Activated naive CD8-positive, alpha-beta T cell treated with anti-CD3 and anti-CD28 coated beads, Interleukin-2, amount 50 U/mL, for 16 hours (primary cell): ENCODE data around the gene FBXL3.
A peak's percentile ranks its signal among the peaks of the same experiment; 100 is the strongest.
"Not testable (repeated sequence)": the region's sequence is repeated elsewhere in the genome, so short reads cannot be mapped to it uniquely, and the experiment has no call there.

Experiments used
- DNase-seq: peaks from one replicate; pipeline ENCODE4 v3.0.0-alpha.2; 2020; ENCODE audit warnings: low read depth, low spot score

Gene FBXL3

DNA sequence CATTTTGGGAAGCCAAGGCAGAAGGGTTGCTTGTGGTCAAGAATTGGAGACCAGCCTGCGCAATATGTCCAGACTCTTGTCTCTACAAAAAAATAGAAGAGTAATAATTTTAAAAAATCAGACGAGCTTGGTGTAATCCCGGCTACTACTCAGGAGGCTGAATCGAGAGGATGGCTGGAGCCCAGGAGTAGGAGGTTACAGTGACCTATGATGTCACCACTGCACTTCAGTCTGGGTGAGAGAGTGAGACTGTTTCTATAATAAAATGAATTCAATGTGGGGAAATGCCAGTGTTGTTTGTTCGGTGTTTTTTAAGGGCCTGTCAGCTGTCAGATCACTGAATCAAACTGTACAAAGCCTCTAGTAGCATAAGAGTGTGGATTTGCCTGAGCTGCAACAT lies 1.2 kb upstream of the FBXL3 start:
- DNase-seq: no peak

DNA sequence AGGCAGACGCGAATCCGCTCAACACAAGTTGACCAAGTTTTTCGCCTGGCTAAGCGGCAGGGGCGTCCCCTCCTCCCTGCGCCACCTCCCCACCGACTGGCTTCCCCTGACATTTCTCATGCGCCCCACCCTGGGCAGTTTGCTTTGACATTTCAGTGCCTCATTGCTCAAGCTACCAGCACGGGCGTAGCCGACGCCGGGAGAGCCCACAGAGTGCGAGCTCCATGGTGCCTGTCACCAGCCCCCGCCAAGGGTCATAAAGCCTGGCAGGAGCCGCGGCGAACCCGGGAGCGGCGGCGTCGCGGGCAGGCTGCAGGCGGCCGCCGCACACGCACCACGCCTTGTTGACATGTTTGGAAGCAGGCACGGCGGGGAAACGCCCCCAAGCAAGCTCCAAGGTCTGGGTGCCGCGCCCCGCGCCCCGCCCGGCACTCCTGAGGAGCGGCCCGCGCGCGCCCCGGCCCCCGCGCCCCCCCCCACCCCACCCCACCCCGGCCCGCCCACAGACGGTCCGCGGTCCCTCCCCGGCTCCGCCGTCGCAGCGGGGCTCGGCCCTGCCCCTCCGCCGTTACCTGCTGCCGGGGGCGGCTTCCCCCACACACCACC lies 601 bp downstream of the FBXL3 start:
- DNase-seq: peak; percentile 6

DNA sequence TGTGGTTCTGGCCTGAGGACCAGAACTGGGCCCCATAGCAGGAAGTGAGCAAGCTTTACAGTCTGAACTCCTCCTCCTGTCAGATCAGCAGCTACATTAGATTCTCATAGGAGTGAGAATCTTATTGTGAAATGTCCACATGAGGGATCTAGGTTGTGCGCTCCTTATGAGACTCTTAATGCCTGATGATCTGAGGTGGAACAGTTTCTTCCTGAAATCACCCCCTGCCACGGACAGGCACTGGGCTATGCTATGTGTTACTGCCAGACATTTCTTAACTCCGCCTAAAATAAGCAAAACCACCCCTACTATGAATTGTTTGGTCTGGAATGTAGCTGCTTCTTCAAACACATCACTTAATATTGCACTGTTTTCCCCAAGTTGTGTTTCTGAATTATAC lies 4.6 kb downstream of the FBXL3 start:
- DNase-seq: no peak

DNA sequence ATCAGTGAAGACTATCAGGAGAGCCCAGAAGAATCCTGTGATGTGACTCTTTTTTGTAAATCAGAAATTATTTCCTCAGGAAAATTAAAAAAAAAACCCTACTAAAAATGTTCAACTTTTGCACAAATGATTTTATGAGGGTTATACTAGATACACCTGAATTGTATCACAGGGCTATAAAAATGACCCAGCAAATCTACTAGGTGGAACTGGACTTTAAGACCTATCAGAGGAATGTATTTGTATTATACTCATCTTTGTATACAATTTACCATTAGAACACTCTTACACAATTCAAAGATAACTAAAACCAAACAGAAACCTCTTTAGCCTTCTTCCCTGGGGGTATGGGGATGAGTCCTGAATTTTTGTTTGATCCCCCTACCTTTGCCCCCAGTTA lies 7.2 kb downstream of the FBXL3 start:
- no peak for DNase-seq

DNA sequence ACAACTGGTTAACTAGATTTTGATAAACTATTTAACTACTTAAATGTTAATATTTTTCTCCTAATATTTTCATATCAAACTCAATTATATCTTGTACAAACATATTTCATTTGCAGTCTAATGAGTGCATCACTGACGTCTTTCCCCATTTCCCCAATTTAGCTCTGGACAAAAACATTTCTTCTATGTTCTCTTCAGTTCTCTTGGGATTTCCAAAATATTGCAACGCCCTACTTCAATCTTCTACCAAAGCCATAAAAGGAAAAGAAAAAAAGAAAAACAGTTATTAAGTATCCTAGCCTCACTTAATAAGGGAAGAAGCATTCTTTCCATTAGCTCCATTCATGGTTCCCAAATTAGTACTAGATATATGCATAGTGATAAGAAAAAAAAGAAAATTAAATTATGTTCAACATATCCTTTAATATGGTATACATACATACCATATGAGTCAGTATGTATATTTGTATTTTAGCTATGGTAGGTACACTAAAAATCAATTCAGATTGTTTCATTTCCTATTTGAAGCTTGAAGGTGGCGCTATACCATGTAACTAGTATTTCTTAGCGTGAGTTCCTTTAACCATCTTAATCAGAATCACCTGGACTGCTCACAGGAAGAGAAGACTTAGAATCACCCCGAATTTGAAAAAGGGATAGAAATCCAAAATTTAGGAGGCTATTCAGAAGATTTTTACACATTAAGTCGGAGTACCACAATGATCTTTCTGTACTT lies 9.9 kb downstream of the FBXL3 start:
- no peak for DNase-seq

DNA sequence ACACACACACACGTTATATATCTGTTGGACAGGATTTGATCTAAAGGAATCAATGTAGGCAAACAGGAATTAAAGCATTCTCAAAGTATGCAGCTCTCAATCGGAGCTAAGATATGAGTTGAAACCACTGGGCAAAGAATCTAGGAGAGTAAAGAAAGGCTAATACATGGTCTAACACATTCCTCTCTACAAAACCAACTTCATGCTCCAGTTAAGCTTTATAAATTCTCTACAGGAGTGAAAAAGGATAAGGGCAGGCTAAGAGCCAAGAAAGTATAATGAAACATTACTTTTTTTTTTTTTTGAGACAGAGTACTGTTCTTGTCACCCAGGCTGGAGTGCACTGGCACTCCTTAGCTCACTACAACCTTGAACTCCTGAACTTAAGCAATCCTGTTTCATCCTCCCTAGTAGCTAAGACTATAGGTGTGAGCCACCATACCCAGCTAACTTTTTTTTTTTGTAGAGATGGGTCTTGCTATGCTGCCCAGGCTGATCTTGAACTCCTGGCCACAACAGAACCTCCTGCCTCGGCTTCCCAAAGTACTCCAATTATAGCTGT lies 10.6 kb downstream of the FBXL3 start:
- DNase-seq: no peak

DNA sequence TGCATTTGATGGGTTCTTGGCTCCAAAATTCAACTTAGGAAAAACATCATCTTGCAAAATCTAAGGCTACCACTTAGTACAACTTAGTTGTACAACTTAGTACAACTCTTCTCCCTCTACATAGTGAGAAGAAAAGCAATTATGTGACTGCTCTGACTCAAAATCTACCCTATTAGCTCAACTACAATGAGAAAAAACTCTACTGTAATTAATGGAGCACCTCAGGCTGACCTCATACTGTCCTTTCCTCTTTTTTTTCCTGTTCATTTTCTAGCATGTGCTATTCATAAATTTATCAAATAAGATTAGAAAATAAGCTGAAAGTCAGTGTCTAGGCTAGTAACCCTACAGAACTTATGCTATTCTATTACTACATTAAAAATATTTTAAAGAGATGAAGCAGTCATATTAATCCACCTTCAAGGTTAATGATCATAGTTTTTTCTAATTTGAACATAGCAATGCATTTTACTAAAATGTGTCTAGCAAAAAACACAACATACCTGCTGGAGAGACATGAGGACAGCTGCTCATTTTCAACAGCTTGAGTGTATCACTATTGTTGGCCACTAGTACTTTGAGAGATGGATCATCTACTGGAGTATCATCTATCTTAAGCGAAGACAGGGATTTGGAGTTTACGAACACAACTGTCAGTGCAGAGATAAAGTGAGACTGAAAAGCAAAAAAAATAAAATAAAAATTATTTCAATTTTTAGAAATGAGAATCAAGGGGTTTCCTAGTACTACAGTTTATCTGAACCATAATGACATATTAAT lies 11.9 kb downstream of the FBXL3 start:
- DNase-seq: no peak

DNA sequence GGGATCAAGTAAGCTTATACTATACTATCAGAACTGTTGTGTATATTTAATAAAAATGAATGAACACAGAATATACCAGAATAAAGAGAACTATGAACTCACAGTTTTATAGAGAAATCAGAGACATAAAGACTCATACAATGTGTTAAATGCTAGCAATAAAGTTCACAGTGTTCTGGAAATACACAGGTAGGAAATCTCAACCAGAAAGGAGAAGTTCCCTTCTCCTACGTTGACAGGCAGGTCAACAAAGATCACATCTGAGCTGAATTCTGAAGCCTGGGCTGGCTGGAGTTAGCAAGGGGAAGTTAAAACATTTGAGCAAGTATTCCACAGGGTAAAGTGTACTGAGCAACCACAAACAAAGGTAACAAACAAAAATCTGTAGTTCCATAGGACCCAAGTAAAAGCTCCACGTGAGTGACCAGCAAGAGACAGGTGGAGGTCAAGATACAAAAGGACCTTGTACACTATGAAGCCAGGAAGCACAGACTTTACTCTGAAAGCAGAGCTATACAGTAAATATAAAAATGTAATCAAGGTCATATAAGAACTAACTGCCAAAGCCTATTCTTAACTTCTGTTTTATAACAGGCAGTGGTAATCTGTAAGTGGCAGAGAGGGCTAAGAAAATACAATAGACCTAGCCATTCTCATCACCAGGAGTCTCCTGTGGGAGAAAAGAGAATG lies 13.0 kb downstream of the FBXL3 start:
- no peak for DNase-seq

DNA sequence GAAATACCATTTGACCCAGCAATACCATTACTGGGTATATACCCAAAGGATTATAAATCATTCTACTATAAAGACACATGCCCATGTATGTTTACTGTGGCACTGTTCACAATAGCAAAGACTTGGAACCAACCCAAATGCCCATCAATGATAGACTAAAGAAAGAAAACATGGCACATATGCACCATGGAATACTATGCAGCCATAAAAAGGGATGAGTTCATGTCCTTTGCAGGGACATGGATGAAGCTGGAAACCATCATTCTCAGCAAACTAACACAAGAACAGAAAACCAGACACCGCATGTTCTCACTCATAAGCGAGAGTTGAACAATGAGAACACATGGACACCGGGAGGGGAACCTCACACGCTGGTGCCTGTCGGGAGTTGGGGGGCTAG lies 17.2 kb downstream of the FBXL3 start:
- DNase-seq: not testable (repeated sequence)

DNA sequence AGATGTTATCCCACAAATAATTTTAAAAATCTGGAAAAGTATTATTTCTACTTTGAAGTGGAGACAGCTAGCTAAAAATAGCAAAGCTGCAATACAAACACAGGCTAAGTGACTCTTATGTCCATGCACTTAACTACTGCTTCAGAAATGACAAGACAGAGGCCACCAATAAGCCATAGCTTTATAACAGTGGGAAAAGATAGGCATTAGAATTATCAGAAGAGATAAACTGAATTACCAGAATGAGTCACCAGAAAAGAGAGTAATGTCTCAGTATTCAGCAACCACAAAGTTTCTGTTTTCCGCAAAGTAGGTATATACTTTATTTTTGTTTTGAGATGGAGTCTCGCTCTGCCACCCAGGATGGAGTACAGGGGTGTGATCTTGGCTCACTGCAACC lies 17.9 kb downstream of the FBXL3 start:
- no peak for DNase-seq

DNA sequence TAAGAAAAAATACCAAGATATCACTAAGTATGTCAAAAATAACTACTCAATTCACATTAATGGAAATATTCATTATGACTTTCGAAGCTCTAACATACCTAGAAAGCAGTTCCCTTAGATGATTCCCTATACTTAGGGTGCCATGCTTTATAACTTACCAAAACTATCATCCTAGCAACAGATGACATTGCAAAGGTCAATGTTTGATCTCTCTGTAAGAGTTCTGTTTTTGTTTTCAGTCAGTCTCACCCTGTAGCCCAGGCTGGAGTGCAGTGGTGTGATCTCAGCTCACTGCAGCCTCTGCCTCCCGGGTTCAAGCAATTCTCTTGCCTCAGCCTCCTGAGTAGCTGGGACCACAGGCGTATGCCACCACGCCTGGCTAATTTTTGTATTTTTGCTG lies 18.6 kb downstream of the FBXL3 start:
- DNase-seq: not testable (repeated sequence)

DNA sequence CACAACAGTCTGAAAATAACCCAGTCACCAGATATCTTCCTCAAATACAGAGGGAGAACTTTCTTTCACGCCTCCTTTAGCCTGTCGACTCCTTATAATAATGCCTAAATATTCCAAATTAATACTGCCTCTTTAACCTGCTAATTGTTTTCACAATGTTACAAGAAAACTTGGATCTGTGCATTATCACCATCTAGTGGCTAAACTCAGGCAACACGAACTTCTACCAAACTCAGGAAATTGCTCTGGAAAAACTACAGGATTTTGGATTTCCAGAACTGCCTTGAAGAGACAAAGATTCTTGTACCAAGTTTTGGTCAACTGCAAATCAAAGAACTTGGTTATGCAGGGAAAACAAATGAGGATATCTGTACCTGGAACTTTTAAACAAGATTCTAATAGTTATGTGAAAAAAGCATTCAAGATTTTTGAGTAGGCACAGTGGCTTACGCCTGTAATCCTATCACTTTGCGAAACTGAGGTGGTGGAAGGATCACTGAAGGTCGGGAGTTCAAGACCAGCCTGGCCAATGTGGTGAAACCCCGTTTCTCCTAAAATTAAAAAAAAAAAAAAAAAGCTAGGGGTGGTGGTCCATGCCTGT lies 24.3 kb downstream of the FBXL3 start:
- DNase-seq: no peak

DNA sequence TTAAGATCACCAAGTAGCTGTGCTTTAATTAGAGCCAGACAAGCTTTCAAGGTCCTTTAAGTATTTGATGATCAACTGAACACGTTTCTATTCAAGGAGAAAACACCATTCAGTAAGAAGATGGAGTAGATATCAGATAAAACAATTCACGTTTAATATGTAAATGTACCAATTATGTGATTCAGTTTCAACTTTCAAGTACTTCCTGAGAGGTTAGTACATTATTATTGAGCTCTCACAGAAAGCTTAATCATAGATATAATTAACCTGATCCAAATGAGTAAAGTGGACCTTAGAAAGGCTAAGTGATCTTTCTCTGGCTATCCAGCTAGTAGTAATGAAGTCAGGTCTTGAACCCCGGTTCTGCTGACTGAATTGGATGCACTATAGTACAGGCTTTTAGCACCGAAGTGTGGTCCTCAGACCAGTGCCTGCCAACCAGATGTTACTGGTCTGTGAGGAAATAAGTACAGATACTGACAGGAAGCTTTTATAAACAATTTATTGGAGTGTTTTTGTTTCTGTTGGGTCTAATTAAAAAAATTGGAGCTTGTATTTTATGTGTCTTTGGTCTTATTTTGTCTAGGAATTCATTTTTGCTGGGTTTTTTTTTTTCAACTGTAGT lies 24.9 kb downstream of the FBXL3 start:
- no peak for DNase-seq

DNA sequence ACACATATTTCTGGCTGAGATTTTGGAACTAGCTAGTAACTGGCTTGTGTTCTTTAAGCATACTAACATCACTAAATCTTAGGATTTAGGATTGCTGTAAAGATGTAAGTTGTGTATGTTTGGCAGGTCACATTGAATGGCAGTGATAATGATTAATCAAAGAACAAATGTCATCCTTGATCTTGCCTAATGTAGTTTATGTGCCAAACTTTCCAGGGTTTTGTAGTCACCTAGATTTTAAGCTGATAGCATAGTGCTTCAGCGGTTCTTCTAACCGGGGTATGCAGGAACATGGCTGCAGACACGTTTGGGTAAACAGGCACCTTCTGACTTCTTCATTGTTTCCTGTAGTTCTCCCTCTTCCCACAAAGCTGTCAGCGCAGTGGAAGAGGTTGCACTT lies 25.4 kb downstream of the FBXL3 start:
- DNase-seq: no peak

DNA sequence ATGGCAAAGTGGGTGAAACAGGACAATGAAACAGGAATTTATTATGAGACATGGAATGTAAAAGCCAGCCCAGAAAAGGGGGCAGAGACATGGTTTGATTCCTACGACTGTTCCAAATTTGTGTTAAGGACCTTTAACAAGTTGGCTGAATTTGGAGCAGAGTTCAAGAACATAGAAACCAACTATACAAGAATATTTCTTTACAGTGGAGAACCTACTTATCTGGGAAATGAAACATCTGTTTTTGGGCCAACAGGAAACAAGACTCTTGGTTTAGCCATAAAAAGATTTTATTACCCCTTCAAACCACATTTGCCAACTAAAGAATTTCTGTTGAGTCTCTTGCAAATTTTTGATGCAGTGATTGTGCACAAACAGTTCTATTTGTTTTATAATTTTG lies 26.5 kb downstream of the FBXL3 start:
- DNase-seq: no peak

DNA sequence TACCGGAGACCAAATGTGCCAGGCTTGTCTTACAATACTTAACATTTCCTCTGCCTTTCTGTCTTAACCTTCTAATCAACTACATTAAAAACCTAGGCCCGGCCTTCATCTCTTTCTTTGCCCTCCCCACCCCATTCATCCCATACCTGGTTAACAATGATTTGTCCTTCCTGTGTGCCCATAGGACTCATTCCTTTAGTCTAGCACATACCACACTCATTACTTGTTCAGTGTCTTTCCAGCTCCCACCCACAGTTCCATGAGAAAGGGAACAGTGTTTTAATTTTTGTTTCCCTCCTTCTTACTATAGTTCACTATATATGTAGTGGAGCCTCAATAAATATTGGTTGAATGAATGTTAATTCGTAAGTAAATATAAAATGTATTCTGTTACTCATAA lies 32.7 kb downstream of the FBXL3 start:
- no peak for DNase-seq

DNA sequence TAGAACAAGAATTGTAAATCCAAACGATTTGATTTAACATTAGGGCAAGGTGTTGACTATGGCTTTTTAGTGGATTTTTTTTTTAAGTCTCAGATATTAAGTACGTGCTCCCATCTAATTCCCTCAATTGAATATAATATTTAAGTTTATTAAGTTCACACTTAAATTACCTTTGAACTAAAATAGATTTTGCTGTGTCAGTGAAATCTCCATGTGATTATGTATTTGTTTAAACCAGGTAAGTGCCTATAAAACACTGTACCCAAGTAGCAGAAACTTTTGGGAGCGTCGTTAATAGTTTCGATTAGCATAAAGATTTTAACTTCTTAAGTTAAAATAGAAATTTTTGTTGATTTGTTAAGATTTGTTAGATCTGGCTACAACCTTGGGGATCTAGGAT lies 33.5 kb downstream of the FBXL3 start:
- DNase-seq: no peak

DNA sequence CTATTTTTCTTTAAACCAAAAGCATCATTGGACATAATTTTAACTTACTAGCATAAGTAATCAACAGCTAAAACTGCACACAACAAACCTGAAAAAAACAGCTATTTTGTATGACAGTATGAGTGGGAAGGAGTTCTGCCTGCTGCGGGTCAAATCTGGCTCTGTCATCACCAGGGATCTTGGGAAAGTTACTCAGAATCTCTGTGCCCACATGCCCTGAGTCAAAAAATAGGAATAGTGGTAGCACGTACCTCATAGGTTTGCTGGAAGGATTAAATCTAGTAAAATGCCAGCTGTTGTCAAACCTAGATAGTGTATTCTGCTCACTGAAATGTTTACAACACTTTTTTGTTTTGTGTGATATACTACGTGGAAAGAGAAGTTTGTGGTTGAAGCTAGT lies 33.9 kb downstream of the FBXL3 start:
- no peak for DNase-seq

DNA sequence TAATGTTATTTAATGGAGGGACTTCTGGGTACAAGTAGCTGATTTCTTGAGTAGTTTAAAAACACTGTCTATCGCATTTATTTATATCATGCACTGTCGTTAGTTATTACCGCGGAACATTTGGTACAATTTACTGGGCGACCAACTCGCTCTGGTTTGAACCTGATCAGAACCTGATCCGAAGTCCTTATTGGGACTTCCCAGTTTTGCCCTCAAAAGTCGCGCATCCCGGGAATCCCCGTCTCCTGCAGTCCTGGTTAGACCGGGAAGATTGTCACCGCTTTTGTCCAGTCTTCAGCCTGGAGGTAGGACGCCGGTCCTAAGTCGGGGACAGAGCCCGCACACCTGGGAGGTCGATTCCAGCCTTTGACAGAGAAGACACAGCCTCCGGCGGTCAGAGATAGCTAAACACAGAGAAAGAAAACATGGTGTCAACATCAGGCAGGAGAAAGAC lies 34.4 kb downstream of the FBXL3 start:
- DNase-seq: no peak

DNA sequence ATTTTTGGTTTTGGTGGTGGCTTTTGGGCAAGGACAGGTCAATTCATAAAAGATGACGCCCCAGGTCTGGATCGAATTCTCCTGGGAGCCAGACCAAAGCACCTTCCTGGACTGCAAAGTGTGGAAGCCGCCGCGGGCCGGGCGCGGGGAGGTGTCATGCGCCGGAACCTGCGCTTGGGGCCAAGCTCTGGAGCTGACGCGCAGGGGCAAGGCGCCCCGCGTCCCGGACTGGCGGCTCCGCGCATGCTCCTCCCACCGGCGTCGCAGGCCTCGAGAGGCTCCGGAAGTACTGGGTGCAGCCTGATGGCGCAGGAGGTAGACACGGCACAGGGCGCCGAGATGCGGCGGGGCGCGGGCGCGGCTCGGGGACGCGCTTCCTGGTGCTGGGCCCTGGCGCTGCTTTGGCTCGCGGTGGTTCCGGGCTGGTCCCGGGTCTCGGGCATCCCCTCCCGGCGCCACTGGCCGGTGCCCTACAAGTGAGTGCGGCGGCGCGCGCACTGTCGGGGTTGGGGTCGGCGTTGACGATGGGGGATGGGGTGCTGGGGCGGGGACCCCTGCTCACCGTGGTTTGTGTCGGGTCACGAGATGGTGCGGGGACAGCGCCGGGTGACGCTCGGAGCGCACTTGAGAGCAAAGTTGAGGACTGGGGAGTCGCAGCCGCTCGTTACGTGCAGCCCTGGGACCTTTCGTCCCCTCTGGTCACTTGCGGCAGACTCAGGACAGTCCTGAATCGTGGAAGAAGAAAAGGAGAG lies 35.0 kb downstream of the FBXL3 start, which contains the start of gene CLN5:
Gene CLN5 (plus strand): TSS at position 286 of the 752 bp plus-strand sequence. CDS start 18 bp downstream, at position 304.
- DNase-seq: peak; percentile 88
